ENCODE measurements around the gene CLASP1. TPM values are rescaled to one million over a fixed set of nuclear protein-coding genes. Genes with fewer than 3 reads are reported as not detected.
A peak's percentile ranks its signal among the peaks of the same experiment; 100 is the strongest.

CLASP1 gene
- total RNA-seq, 1 donor from 2014 or later: 163 TPM

- no peak for TF ChIP-seq CTCF (IDR thresholded peaks at IDR 0.05; ENCODE audit: partially characterized antibody, unreplicated experiment)
- DNase-seq: no peak
- Mint-ChIP-seq H3K27ac (ENCODE audit: unreplicated experiment) (no peak overlapping the region), H3K27me3 (ENCODE audit: unreplicated experiment) (no peaks in the 10 kb centered on the region), H3K4me1 (ENCODE audit: low read depth, unreplicated experiment) (no peaks in the 10 kb centered on the region), H3K9me3 (ENCODE audit: unreplicated experiment) (no peaks in the 10 kb centered on the region), H3K4me3 (ENCODE audit: unreplicated experiment) (no peak overlapping the region), H3K36me3 (ENCODE audit: unreplicated experiment) (no peaks in the 10 kb centered on the region)
Observed at GRCh38 chr2:121539750-121540469, 109.4 kb downstream of the CLASP1 start.

- Mint-ChIP-seq H3K4me1 (ENCODE audit: low read depth, unreplicated experiment) (peaks cover 14% of the 10 kb centered on the region), H3K36me3 (ENCODE audit: unreplicated experiment) (no peaks in the 10 kb centered on the region), H3K4me3 (ENCODE audit: unreplicated experiment) (no peak overlapping the region), H3K27me3 (ENCODE audit: unreplicated experiment) (peaks cover 2% of the 10 kb centered on the region), H3K27ac (ENCODE audit: unreplicated experiment) (peak overlapping the region; percentile 1), H3K9me3 (ENCODE audit: unreplicated experiment) (peaks cover 7% of the 10 kb centered on the region)
- TF ChIP-seq CTCF (IDR thresholded peaks at IDR 0.05; ENCODE audit: partially characterized antibody, unreplicated experiment): no peak
- no peak for DNase-seq
Observed at GRCh38 chr2:121536850-121537557, 112.3 kb downstream of the CLASP1 start.

GRCh38 chr2:121536347-121536746 is 112.9 kb downstream of the CLASP1 start:
- peaks cover 2% of the 10 kb centered on the region for H3K27me3 Mint-ChIP-seq (ENCODE audit: unreplicated experiment)
- no peaks in the 10 kb centered on the region for H3K36me3 Mint-ChIP-seq (ENCODE audit: unreplicated experiment)
- TF ChIP-seq CTCF (IDR thresholded peaks at IDR 0.05; ENCODE audit: partially characterized antibody, unreplicated experiment): no peak
- peaks cover 7% of the 10 kb centered on the region for H3K9me3 Mint-ChIP-seq (ENCODE audit: unreplicated experiment)
- peak overlapping the region; percentile 1 for H3K27ac Mint-ChIP-seq (ENCODE audit: unreplicated experiment)
- H3K4me1 Mint-ChIP-seq (ENCODE audit: low read depth, unreplicated experiment): peaks cover 17% of the 10 kb centered on the region
- no peak overlapping the region for H3K4me3 Mint-ChIP-seq (ENCODE audit: unreplicated experiment)
- no peak for DNase-seq

GRCh38 chr2:121534007-121534406 is 115.3 kb downstream of the CLASP1 start:
- no peak for DNase-seq
- Mint-ChIP-seq H3K27ac (ENCODE audit: unreplicated experiment) (peak overlapping the region; percentile 59), H3K9me3 (ENCODE audit: unreplicated experiment) (peaks cover 14% of the 10 kb centered on the region), H3K27me3 (ENCODE audit: unreplicated experiment) (peaks cover 4% of the 10 kb centered on the region), H3K4me1 (ENCODE audit: low read depth, unreplicated experiment) (peaks cover 29% of the 10 kb centered on the region), H3K4me3 (ENCODE audit: unreplicated experiment) (peak overlapping the region; percentile 34), H3K36me3 (ENCODE audit: unreplicated experiment) (no peaks in the 10 kb centered on the region)
- no peak for TF ChIP-seq CTCF (IDR thresholded peaks at IDR 0.05; ENCODE audit: partially characterized antibody, unreplicated experiment)

- H3K27me3 Mint-ChIP-seq (ENCODE audit: unreplicated experiment): peaks cover 4% of the 10 kb centered on the region
- TF ChIP-seq CTCF (IDR thresholded peaks at IDR 0.05; ENCODE audit: partially characterized antibody, unreplicated experiment): no peak
- H3K36me3 Mint-ChIP-seq (ENCODE audit: unreplicated experiment): no peaks in the 10 kb centered on the region
- H3K4me3 Mint-ChIP-seq (ENCODE audit: unreplicated experiment): peak overlapping the region; percentile 3
- DNase-seq: no peak
- peaks cover 37% of the 10 kb centered on the region for H3K4me1 Mint-ChIP-seq (ENCODE audit: low read depth, unreplicated experiment)
- peak overlapping the region; percentile 80 for H3K27ac Mint-ChIP-seq (ENCODE audit: unreplicated experiment)
- peaks cover 14% of the 10 kb centered on the region for H3K9me3 Mint-ChIP-seq (ENCODE audit: unreplicated experiment)
Observed at GRCh38 chr2:121532894-121533293, 116.4 kb downstream of the CLASP1 start.

All from glutamatergic neuron (in vitro differentiated cells).